Left ventricle myocardium inferior (tissue), 1 donor: ENCODE results near the gene P2RY6. TPM values are rescaled to one million over a fixed set of nuclear protein-coding genes. Genes with fewer than 3 reads are reported as not detected.

Source experiments
- DNase-seq: peaks from one replicate; pipeline ENCODE4 v3.0.0-alpha.2; 2020
- H3K27ac ChIP-seq: fragments of 200-600 bp; replicated peaks from 2 replicates; pipeline ENCODE4 v1.8.0; 2021
- H3K27me3 ChIP-seq: fragments of 200-600 bp; 2 replicates; pipeline ENCODE4 v1.8.0; 2021; ENCODE audit warnings: low read depth
- H3K36me3 ChIP-seq: fragments of 200-600 bp; 2 replicates; pipeline ENCODE4 v1.8.0; 2021
- H3K4me1 ChIP-seq: fragments of 200-600 bp; 2 replicates; pipeline ENCODE4 v1.8.0; 2021
- H3K4me3 ChIP-seq: fragments of 200-600 bp; 2 replicates; pipeline ENCODE4 v1.8.0; 2021; ENCODE audit warnings: mild to moderate bottlenecking, moderate library complexity
- H3K9me3 ChIP-seq: fragments of 200-600 bp; replicated peaks from 2 replicates; pipeline ENCODE4 v1.8.0; 2021
- intact Hi-C: fragments of 100-400 bp; cut with micrococcal nuclease; formaldehyde crosslinking; loops from one replicate; pipeline ENCODE4 v1.11.0; 2022
- total RNA-seq: library from RNA; stranded (reverse); fragmentation: NEBNext Ultra II Directional; extraction: Animal tissue kit (Norgen Biotek cat#: 25700); gene quantifications from one replicate; pipeline ENCODE4 v1.2.1, GENCODE V29; 2021
- TF ChIP-seq, protein P1 (sequence below): fragments of 200-600 bp; IDR thresholded peaks from 2 replicates; pipeline ENCODE4 v1.8.0; 2021; ENCODE audit warnings: antibody characterized with exemption, mild to moderate bottlenecking, borderline replicate concordance
- donor health status: DM: no; HTN: yes; CAD: no; lungs with severe emphysema.

P2RY6 gene
- total RNA-seq, 1 donor from 2014 or later = 2.2 TPM

DNA sequence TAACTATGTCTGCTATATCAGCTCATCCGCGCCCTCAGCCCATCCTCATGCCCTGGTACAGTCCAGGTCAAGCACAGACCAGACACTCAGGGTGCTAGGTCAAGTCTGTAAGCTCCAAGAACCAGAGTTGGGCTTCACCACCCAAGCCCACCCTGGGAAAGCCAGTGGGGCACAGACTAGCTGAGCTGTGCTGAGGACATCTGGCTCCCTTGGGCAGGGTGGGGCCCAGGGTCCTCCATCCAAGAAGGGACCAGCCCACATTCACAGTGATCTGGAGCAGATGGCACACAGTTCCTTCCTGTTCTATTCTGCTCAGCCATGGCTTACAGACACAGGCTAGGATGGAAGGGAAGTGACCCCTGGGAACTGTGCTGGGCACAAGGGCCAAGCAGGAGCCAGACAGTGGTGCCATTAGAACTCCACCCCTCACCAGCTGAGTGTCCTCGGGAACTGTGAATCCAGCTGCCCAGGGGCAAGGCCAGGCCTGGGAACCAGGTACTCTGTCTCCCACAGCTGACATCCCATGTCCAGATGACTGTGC lies 9.1 kb downstream of the P2RY6 start:
- H3K4me1 ChIP-seq = no peaks in the 10 kb centered on the region
- H3K27me3 ChIP-seq = no peaks in the 10 kb centered on the region
- intact Hi-C loops = no loop called here
- H3K27ac ChIP-seq = peak overlapping the region; percentile 39
- no peak for DNase-seq
- H3K9me3 ChIP-seq = no peaks in the 10 kb centered on the region
- no peak overlapping the region for H3K4me3 ChIP-seq
- H3K36me3 ChIP-seq = no peaks in the 10 kb centered on the region
- TF ChIP-seq, protein P1, sequence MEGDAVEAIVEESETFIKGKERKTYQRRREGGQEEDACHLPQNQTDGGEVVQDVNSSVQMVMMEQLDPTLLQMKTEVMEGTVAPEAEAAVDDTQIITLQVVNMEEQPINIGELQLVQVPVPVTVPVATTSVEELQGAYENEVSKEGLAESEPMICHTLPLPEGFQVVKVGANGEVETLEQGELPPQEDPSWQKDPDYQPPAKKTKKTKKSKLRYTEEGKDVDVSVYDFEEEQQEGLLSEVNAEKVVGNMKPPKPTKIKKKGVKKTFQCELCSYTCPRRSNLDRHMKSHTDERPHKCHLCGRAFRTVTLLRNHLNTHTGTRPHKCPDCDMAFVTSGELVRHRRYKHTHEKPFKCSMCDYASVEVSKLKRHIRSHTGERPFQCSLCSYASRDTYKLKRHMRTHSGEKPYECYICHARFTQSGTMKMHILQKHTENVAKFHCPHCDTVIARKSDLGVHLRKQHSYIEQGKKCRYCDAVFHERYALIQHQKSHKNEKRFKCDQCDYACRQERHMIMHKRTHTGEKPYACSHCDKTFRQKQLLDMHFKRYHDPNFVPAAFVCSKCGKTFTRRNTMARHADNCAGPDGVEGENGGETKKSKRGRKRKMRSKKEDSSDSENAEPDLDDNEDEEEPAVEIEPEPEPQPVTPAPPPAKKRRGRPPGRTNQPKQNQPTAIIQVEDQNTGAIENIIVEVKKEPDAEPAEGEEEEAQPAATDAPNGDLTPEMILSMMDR = no peak

DNA sequence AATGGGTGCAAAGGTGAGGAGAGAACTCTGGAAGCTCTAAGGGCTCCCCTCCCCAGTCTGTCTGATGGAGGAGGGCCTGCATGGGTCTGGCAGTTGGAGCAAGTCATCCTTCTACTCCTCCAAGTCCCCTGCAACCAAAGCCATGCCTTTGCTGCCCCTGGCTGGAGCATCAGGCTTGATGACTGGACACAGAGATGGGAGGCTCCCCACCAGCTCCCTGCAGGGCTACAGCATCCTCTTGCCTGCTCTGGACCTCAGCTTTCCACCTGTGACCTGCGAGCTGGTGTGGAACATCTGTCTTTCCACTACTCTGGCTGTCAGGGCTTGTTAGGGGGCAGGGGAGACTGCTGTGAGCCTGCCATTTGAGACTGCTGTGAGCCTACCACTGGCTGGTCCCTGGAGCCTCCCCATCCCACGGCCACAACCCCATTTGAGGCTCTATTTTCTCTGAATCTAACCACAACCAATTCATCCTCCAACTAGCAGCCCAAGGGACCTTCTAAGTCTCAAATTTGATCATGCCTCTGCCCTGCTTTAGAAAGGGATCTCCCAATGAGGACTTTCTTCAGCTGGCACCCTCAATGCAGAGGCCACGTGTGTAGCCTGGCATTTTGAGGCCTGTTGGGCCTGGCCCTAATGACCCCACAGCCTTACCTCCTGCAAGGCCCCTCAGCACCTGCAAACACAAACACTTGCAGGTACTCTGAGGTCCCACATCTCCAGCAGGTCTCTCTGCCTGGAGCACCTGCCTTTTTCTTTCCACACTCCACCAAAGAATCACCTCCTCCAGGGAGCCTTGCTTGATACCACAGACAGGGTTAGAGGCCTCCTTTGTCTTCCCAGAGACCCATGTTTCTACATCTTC lies 9.9 kb downstream of the P2RY6 start:
- Histone ChIP-seq H3K27me3 (no peaks in the 10 kb centered on the region), H3K4me3 (no peak overlapping the region), H3K4me1 (peaks cover 6% of the 10 kb centered on the region), H3K27ac (no peak overlapping the region), H3K9me3 (no peaks in the 10 kb centered on the region), H3K36me3 (no peaks in the 10 kb centered on the region)
- no peak for DNase-seq
- TF ChIP-seq, protein P1 = no peak
- intact Hi-C loops = no loop called here

DNA sequence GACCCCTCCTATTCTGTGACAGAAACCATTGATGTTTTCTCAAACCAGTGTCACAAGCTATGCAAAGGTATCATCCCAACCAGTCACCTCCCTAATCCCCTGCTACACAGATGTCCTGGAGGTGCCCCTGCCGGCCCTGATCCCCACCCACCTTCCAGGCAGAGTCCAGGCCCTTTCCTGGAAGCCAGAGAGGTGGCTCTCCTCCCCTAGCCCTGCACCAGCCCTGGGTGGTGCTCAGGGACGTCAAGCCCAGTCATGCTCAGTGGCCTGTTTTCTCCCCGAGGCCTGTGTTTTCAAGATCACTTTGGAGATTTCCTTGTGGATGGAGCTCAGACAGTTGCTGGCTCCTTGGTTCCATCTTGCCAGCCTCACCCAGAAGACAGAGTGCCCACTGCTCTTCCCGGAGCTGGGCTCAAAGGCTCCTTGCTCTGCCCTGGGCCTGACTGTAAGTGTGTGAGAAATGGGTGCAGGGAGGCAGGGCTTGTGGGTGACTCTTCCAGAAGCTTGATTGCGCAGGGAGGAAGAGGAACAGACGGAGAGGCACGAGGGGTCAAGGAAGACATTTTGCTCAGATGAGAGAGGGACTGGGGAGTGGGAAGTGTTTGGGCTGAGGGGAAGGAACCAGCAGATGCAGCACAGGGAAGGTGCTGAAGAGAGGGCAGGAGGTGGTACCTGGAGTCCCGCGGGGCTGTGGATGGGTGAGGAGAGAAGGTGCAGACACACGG lies 11.3 kb downstream of the P2RY6 start:
- TF ChIP-seq, protein P1 = no peak
- no peaks in the 10 kb centered on the region for H3K9me3 ChIP-seq
- H3K36me3 ChIP-seq = no peaks in the 10 kb centered on the region
- no peaks in the 10 kb centered on the region for H3K27me3 ChIP-seq
- no peak overlapping the region for H3K27ac ChIP-seq
- intact Hi-C loops = no loop called here
- H3K4me3 ChIP-seq = no peak overlapping the region
- peaks cover 18% of the 10 kb centered on the region for H3K4me1 ChIP-seq
- no peak for DNase-seq

DNA sequence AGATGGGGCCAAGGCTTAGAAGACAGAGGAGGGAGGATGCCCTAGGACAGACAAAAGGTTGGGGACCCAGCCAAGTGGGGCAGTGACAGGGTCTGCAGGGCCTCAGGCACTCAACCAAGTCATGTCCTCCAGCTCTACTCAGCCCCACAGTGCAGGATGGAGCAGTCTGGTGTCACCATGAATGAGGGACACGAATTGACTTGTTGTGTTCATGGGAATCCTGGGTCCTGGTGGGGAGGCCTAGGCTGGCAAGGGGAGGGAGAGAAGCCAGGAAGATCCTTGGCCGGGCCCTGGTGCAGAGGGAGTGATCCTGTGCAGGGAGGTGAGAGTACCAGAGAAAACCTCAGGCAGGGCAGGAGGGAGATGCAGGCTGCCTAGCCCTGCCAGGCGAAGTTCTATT lies 12.0 kb downstream of the P2RY6 start:
- no peak for DNase-seq
- intact Hi-C loops = no loop called here
- Histone ChIP-seq H3K27ac (no peak overlapping the region), H3K4me3 (no peak overlapping the region), H3K4me1 (peaks cover 25% of the 10 kb centered on the region), H3K27me3 (no peaks in the 10 kb centered on the region), H3K36me3 (no peaks in the 10 kb centered on the region), H3K9me3 (no peaks in the 10 kb centered on the region)
- TF ChIP-seq, protein P1 = no peak

DNA sequence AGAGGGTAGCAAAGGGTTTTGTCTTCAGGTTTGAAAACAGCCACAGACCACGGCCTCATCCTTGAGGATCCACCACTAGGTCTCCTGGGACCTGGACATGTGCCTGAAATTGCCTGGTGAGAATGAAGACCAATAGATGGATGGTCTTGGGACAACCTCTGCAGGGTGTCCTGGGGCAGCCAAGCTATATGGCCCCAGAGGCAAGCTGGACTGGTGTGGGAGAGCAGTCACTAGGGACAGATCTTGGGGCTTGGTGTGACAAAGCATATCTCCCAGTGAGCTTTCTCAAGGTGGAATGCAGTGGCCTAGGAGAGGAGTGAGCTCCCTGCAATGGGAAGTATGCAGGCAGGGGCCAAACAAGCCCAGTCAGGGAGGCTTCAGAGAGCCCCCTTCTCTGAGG lies 13.6 kb downstream of the P2RY6 start:
- no peaks in the 10 kb centered on the region for H3K9me3 ChIP-seq
- no peaks in the 10 kb centered on the region for H3K36me3 ChIP-seq
- no peak for DNase-seq
- TF ChIP-seq, protein P1 = no peak
- H3K4me1 ChIP-seq = peaks cover 33% of the 10 kb centered on the region
- H3K27me3 ChIP-seq = no peaks in the 10 kb centered on the region
- H3K4me3 ChIP-seq = no peak overlapping the region
- no peak overlapping the region for H3K27ac ChIP-seq
- intact Hi-C loops = no loop called here
